ELR (cell line): Measurements from ENCODE around the gene CCDC40.
"Not testable (repeated sequence)": the region's sequence is repeated elsewhere in the genome, so short reads cannot be mapped to it uniquely, and the experiment has no call there.

ENCODE experiments used
- DNase-seq: peaks from one replicate; pipeline ENCODE4 v3.0.0-alpha.2; 2015; ENCODE audit warnings: low read depth

The CCDC40 gene

GRCh38 chr17:80083136-80083661 is 46.8 kb downstream of the CCDC40 start:
- no peak for DNase-seq

DNA sequence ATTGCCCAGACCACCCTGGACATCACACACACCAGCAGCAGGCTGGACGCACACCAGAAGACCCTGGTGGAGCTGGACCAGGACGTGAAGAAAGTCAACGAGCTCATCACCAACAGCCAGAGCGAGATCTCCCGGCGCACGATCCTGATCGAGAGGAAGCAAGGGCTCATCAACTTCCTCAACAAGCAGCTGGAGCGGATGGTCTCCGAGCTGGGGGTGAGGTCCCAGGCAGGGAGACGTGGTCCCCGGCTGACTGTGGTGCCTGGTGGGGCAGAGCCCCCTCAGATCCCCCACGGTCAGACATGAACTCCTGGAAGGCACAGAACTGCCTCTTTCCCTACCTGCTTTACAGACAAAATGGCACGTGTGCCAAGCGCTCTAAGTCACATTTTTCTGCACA is 48.3 kb downstream of the CCDC40 start:
- DNase-seq, result no peak

DNA sequence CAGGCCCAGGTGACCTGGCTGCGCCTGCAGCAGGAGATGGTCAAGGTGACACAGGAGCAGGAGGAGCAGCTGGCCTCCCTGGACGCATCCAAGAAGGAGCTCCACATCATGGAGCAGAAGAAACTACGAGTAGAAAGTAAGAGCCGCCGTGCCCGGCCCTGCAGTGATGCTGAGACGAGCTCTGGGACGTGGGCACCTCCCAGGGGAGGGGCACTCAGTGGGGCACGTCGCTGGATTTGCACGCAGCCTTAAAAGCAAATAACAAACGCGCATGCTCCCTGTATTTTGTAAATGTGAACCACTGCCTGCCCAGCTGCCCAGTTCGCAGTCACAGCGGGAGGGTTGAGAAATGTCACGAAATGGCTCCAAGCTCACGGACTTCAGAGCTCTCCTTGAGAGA is 49.6 kb downstream of the CCDC40 start:
- no peak for DNase-seq

GRCh38 chr17:80086616-80087015 is 50.2 kb downstream of the CCDC40 start:
- DNase-seq, result no peak

DNA sequence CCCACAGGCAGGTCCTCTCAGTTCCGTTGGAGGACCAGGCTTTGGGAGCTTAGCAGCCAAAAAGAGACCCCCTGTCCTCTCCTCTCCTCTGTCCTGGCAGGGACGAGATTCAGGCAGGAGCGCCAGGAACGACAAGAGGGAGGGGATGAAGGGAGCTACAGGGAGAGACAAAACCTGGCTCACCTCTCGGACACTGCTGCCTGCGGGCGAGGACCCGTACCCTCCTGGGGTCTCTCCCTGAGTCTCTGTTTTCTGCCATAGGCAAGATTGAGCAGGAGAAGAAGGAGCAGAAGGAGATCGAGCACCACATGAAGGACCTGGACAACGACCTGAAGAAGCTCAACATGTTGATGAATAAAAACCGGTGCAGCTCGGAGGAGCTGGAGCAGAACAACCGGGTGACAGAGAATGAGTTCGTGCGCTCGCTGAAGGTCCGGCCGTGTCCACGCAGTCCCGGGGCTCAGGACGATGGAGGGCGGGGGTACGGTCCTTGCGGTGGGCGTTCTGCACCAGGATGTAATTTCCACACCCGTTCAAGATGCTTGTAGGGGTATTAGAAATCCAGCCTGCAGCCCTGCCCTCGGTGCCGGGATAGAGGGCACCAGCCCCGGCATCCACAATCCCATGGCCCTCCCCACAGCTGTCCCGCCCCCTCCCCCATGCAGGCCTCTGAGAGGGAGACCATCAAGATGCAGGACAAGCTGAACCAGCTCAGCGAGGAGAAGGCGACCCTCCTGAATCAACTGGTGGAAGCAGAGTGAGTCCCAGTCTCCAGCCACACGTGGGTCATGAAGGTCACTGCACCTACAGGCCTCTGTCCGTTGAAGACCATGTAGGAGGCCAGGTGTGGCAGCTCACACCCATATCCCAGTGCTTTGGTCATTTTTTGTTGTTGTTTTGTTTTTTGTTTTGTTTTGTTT is 51.2 kb downstream of the CCDC40 start:
- DNase-seq, result no peak

DNA sequence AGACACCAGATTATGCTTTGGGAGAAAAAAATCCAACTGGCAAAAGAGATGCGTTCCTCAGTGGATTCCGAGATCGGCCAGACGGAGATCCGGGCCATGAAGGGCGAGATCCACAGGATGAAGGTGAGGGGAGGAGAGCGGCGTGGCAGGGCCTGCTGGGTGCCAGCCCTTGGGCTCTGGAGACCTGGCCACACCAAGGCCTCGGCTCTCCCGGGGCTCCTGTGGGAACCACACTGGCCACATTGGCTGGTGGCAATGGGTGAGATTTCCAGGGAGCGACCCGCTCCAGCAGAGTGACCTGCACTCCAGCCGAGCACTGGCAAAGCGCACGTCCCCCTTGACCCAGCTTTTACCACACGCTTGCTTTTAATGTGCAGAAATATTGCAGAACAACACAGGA is 53.3 kb downstream of the CCDC40 start:
- DNase-seq, result no peak

GRCh38 chr17:80090164-80090563 is 53.7 kb downstream of the CCDC40 start:
- DNase-seq, result not testable (repeated sequence)

DNA sequence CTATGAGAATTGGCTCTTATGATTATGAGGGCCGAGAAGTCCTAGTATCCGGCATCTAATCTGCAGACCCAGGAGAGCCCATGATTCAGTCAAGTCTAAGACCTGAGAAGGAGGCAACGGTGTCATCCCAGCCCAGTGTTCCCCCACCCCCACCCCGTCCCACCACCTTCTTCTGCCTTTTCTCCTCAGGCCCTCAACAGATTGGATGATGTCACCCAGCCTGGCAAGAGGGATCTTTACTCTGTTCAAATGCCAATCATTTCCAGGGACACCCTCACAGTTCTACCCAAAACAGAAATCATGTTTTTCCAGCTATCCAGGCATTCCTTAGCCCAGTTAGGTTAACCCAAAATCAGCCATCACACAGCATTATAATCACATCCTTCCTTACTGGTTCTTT is 54.9 kb downstream of the CCDC40 start:
- no peak for DNase-seq

- no peak for DNase-seq
Measured at GRCh38 chr17:80092959-80093358, 56.5 kb downstream of the CCDC40 start.

GRCh38 chr17:80095038-80095843 is 58.8 kb downstream of the CCDC40 start:
- no peak for DNase-seq

DNA sequence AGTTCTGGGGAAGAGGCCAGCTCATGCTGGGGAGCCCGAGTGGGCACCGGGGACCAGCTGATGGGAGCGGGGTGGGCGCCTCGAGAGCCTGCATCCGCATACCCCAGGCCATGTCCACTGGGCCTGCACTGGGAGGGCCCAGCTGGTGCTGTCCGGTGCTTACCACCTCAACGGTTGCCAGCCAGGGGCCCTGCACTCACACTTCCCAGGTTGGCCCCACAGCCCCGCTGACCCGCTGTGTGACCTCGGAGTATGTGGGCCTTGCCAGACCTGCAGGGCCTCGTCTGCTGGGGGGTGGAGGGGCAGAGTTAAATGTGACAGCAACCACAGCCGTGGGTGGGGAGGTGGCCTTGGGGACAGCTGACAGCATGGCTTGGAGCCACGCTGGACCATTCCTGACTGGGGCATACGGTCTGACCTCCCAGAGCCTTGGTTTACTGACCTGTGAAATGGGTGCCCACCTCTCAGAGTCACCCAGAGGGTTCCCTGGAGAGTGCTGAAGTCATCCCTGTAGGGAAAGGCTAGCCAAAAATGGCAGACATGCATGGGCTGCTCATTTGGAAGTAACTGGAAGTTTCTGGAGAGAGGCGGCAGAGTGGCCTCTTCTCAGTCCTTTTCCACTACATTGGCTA is 59.5 kb downstream of the CCDC40 start:
- DNase-seq, result no peak

DNA sequence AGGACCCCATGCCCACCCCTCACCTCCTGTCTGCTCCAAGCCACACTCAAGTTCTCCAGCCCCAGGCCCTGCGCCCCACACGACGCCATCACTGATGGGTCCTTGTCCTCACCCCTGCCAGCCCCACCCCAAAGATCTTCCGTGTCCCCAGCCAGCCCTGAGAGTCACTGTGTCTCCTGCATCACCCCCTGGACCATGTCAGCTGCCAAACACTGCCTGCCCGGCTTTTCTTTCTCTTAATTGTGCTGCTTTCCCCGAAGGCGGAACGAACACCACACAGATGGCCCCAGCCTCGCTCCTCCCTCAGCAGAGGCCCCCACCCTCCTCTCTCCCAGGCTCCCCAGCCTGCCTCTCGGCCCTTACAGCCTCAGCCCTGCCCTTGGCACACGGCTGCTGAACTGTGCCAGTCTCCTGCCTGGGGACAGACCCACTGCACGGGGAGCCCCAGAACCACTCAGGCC is 60.1 kb downstream of the CCDC40 start:
- DNase-seq, result no peak

DNA sequence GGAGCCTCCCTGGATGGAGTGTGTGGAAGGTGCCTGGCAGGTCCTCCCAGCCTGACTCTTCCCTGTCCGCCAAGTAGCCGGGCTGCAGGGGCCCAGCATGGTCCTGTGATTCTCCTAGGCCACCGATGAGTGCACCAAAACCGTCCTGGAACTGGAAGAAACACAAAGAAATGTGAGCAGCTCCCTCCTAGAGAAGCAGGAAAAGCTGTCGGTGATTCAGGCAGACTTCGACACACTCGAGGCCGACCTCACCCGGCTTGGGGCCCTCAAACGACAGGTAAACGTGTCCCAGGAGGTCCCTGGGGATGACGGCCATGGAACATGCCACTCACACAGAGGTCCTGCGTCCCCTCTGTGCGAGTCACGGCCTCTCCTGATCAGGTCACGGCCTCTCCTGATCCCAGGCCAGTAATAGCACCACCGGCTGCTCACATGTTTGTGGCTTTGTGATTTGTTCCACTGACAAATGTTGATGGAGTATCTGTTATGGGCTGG is 60.7 kb downstream of the CCDC40 start:
- no peak for DNase-seq

GRCh38 chr17:80097844-80098691 is 61.6 kb downstream of the CCDC40 start:
- DNase-seq, result no peak

DNA sequence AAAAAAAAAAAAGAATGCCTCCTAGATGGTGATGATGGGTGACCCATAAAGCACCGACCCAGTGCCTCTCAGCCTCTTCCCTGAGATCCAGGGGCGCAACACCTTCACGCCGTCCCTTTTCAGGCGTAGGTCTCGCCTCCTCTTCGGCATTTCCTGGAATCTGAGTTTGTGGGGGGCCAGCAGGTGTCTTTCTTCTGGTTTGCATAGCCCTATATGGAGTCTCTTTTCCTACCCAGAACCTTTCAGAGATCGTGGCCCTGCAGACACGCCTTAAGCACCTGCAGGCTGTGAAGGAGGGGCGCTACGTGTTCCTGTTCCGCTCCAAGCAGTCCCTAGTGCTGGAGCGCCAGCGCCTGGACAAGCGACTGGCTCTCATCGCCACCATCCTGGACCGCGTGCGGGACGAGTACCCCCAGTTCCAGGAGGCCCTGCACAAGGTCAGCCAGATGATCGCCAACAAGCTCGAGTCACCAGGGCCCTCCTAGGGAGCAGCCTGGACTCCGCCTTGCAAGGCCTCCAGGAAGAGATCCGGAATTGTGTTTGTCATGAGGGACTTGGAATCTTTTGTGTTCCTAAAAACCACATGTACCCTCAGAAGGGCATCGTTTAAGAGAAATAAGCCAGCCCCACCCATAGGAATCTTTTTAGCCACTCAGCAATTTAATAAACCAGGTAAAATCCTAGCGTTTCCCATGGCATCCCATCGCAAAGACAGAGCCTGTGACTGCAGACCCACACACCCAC is 63.0 kb downstream of the CCDC40 start:
- DNase-seq, result no peak

GRCh38 chr17:80100035-80100323 is 63.5 kb downstream of the CCDC40 start:
- no peak for DNase-seq

DNA sequence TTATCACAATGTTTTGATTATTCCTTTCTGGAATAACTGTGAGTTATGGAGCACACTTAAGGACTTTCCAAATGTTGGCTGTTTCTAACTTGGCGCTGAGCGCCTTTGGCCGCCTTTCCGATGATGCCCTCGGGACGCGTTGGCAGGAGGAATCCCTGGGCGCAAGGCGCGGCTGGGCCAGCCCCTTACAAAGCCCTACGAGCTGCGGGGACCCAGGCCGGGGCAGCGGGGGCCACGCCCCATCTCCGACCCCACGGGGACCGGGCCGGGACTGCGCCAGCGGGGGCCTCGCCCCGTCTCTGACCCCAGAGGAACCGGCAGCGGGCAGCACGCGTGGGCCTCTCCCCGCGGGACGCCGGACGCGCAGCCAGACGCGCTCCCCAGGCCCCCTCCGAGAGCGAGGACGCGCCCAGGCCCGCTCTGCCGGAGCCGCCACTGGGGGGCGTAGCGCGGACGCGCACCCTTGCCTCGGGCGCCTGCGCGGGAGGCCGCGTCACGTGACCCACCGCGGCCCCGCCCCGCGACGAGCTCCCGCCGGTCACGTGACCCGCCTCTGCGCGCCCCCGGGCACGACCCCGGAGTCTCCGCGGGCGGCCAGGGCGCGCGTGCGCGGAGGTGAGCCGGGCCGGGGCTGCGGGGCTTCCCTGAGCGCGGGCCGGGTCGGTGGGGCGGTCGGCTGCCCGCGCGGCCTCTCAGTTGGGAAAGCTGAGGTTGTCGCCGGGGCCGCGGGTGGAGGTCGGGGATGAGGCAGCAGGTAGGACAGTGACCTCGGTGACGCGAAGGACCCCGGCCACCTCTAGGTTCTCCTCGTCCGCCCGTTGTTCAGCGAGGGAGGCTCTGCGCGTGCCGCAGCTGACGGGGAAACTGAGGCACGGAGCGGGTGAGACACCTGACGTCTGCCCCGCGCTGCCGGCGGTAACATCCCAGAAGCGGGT is 64.8 kb downstream of the CCDC40 start, which contains the start of gene GAA:
TSS of gene GAA (plus strand) at position 571 of the 935 bp plus-strand sequence. CDS start 3,006 bp downstream, outside the sequence.
- DNase-seq, result peak; percentile 86

- DNase-seq, result peak; percentile 55
Measured at GRCh38 chr17:80101946-80102663, 65.7 kb downstream of the CCDC40 start.
